ENCODE data around the gene MIPEP. TPM values are rescaled to one million over a fixed set of nuclear protein-coding genes. Genes with fewer than 3 reads are reported as not detected.

Gene MIPEP
- total RNA-seq, 1 donor from 2014 or later: 7.8 TPM

- H3K36me3 Mint-ChIP-seq (ENCODE audit: low read depth): no peaks in the 10 kb centered on the region
Observed at GRCh38 chr13:23842406-23842805, 46.8 kb downstream of the MIPEP start.

DNA sequence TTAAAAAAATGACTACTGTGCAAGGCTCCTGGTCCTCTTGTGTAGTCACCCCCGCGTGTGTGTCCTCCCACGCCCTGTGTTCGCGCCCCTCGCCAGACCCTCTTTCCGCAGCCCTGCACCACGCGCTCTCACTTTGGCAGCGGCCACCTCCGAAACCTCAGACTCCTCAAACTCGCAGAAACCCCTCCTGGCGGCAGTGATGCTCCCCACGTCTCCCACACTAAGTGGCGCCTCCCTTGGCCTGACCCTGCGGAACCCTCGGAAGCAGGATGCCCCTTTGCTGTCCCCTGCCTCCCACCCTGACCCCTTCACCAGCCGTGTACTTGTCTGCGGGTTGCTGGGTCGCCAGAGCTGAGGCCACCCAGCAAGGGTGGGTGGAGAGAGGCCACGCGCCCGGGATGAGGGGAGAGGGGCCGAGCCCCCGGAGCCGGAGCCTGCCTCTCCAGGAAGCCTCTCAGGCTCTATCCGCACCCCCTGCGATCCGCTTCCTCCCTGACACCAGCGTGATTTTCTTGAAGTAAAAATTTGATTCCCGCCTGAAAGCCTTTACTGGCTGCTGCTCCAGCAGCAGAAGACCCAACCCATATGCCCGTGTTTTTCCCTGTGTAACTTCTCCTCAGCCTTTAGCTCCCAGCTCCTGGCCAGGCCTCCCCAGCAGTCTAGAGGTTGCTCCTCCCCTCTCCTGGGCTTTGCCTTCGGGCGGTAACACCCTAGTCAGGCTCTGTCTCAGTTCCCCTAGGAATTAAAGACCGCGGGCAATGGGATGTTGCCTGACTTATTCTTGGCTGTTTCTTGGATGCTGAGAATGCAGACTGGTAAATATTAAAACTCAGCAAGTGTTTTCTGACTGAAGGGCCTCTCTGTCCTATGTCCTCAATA lies 55.2 kb downstream of the MIPEP start:
- Mint-ChIP-seq H3K36me3 (ENCODE audit: low read depth) (peaks cover 2% of the 10 kb centered on the region), H3K4me3 (no peak overlapping the region), H3K27me3 (ENCODE audit: insufficient read depth) (no peaks in the 10 kb centered on the region), H3K9me3 (no peaks in the 10 kb centered on the region), H3K4me1 (ENCODE audit: low read depth) (no peaks in the 10 kb centered on the region), H3K27ac (no peak overlapping the region)
- intact Hi-C loops (cut with micrococcal nuclease): no loop called here
- DNase-seq (ENCODE audit: low spot score): no peak

More at GRCh38 chr13:23842406-23842805, 46.8 kb downstream of the MIPEP start:
- no peak overlapping the region for H3K27ac Mint-ChIP-seq
- no peaks in the 10 kb centered on the region for H3K27me3 Mint-ChIP-seq (ENCODE audit: insufficient read depth)
- no peaks in the 10 kb centered on the region for H3K9me3 Mint-ChIP-seq
- intact Hi-C loops (cut with micrococcal nuclease): no loop called here
- H3K4me1 Mint-ChIP-seq (ENCODE audit: low read depth): peaks cover 8% of the 10 kb centered on the region
- no peak for DNase-seq (ENCODE audit: low spot score)
- H3K4me3 Mint-ChIP-seq: no peak overlapping the region

DNA sequence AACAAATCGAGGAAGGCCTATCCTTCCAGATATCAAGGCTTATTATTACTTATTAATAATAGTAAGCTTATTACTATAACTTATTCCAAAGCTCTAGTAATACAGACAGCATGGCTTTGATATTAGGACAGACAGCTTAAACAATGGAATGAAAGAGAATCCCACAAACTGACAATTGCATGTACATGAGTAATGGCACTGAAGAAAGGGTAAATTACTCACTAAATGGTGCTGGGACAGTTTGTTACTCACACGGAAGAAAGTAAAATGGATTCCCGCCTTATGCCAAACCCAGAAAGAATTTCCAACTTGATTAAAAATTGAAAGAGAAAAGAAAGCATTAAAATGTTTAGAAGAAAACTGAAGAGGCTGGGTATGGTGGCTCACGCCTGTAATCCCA lies 60.3 kb downstream of the MIPEP start:
- H3K27me3 Mint-ChIP-seq (ENCODE audit: insufficient read depth): no peaks in the 10 kb centered on the region
- H3K4me1 Mint-ChIP-seq (ENCODE audit: low read depth): no peaks in the 10 kb centered on the region
- no peak overlapping the region for H3K27ac Mint-ChIP-seq
- H3K9me3 Mint-ChIP-seq: no peaks in the 10 kb centered on the region
- H3K4me3 Mint-ChIP-seq: no peak overlapping the region
- H3K36me3 Mint-ChIP-seq (ENCODE audit: low read depth): no peaks in the 10 kb centered on the region
- no peak for DNase-seq (ENCODE audit: low spot score)
- intact Hi-C loops (cut with micrococcal nuclease): no loop called here

DNA sequence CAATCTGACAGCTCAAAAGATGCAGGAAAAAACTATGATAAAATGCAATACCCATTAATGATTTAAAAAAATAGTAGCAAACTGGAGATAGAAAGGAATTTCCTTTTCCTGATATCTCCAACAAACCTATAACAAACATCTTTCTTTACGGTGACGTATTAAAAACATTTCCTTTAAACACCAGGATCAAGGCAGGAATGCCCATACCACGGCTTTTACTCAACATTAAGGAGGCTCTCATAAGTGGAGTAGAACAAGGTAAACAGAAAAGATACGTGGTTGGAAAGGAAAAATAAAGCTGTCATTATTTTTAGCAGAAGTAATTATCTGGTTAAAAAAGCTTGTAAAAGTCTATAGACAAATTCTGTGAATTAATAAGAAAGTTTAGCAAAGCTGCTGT lies 61.1 kb downstream of the MIPEP start:
- no peaks in the 10 kb centered on the region for H3K4me1 Mint-ChIP-seq (ENCODE audit: low read depth)

GRCh38 chr13:23825179-23825578 lies 64.0 kb downstream of the MIPEP start:
- H3K27me3 Mint-ChIP-seq (ENCODE audit: insufficient read depth): no peaks in the 10 kb centered on the region
- no peak overlapping the region for H3K4me3 Mint-ChIP-seq
- no peak overlapping the region for H3K27ac Mint-ChIP-seq
- no peaks in the 10 kb centered on the region for H3K36me3 Mint-ChIP-seq (ENCODE audit: low read depth)
- no peaks in the 10 kb centered on the region for H3K9me3 Mint-ChIP-seq
- H3K4me1 Mint-ChIP-seq (ENCODE audit: low read depth): no peaks in the 10 kb centered on the region
- intact Hi-C loops (cut with micrococcal nuclease): no loop called here
- DNase-seq (ENCODE audit: low spot score): no peak

More for the DNA sequence above, 61.1 kb downstream of the MIPEP start:
- Mint-ChIP-seq H3K27ac (no peak overlapping the region), H3K4me3 (no peak overlapping the region), H3K36me3 (ENCODE audit: low read depth) (no peaks in the 10 kb centered on the region), H3K9me3 (no peaks in the 10 kb centered on the region), H3K27me3 (ENCODE audit: insufficient read depth) (no peaks in the 10 kb centered on the region)
- intact Hi-C loops (cut with micrococcal nuclease): no loop called here
- no peak for DNase-seq (ENCODE audit: low spot score)

GRCh38 chr13:23824371-23824770 lies 64.8 kb downstream of the MIPEP start:
- intact Hi-C loops (cut with micrococcal nuclease): no loop called here
- Mint-ChIP-seq H3K9me3 (no peaks in the 10 kb centered on the region), H3K4me1 (ENCODE audit: low read depth) (no peaks in the 10 kb centered on the region), H3K36me3 (ENCODE audit: low read depth) (no peaks in the 10 kb centered on the region), H3K27me3 (ENCODE audit: insufficient read depth) (no peaks in the 10 kb centered on the region), H3K27ac (no peak overlapping the region), H3K4me3 (no peak overlapping the region)
- no peak for DNase-seq (ENCODE audit: low spot score)

- intact Hi-C loops (cut with micrococcal nuclease): no loop called here
- H3K4me3 Mint-ChIP-seq: no peak overlapping the region
- H3K36me3 Mint-ChIP-seq (ENCODE audit: low read depth): no peaks in the 10 kb centered on the region
- no peaks in the 10 kb centered on the region for H3K9me3 Mint-ChIP-seq
- H3K27me3 Mint-ChIP-seq (ENCODE audit: insufficient read depth): no peaks in the 10 kb centered on the region
- no peak for DNase-seq (ENCODE audit: low spot score)
- H3K4me1 Mint-ChIP-seq (ENCODE audit: low read depth): no peaks in the 10 kb centered on the region
- H3K27ac Mint-ChIP-seq: no peak overlapping the region
Observed at GRCh38 chr13:23822252-23822824, 66.9 kb downstream of the MIPEP start.

DNA sequence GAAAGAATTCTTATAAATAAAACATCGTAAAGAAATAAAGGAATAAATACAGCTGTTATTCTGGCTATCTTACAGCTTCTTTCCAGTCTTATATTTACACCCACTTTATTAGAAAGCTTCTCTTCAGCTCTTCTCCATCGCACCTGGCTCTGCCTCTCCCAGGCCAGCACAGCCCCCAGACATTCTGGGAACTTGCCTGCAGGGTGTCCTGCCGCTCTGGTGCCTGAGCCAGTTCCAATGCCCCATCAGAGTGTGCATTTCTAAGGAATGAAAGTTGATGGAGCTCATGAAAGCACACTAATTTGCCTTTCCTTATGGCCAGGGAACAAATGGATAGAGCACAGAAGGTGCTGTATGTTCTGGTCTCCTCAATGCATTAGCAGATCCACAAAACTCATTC lies 68.7 kb downstream of the MIPEP start:
- H3K27ac Mint-ChIP-seq: no peak overlapping the region
- no peaks in the 10 kb centered on the region for H3K4me1 Mint-ChIP-seq (ENCODE audit: low read depth)
- H3K9me3 Mint-ChIP-seq: no peaks in the 10 kb centered on the region
- DNase-seq (ENCODE audit: low spot score): no peak
- no peaks in the 10 kb centered on the region for H3K27me3 Mint-ChIP-seq (ENCODE audit: insufficient read depth)
- no peak overlapping the region for H3K4me3 Mint-ChIP-seq
- intact Hi-C loops (cut with micrococcal nuclease): no loop called here
- H3K36me3 Mint-ChIP-seq (ENCODE audit: low read depth): no peaks in the 10 kb centered on the region

- Mint-ChIP-seq H3K9me3 (no peaks in the 10 kb centered on the region), H3K4me1 (ENCODE audit: low read depth) (no peaks in the 10 kb centered on the region), H3K27ac (no peak overlapping the region), H3K4me3 (no peak overlapping the region), H3K36me3 (ENCODE audit: low read depth) (no peaks in the 10 kb centered on the region), H3K27me3 (ENCODE audit: insufficient read depth) (no peaks in the 10 kb centered on the region)
- no peak for DNase-seq (ENCODE audit: low spot score)
- intact Hi-C loops (cut with micrococcal nuclease): no loop called here
Observed at GRCh38 chr13:23817830-23818229, 71.4 kb downstream of the MIPEP start.

DNA sequence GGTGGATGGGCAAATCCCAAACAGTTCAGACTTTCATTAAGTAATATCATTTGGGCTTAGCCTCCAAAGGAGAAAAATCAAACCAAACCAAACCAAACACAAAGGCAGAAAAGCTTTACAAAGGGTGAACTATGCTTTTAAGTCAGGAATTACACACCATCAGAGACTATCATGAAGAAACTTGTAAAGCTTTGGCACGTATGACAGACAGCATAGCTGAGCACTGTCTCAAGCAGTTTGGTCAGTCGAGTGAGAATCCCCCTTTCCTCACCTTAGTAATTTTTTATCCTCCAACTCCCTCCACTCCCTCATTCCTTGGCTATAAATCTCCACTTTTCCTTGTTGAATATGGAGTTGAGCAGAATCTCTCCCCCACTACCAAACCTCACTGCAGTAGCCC lies 72.1 kb downstream of the MIPEP start:
- Mint-ChIP-seq H3K27ac (no peak overlapping the region), H3K36me3 (ENCODE audit: low read depth) (no peaks in the 10 kb centered on the region), H3K27me3 (ENCODE audit: insufficient read depth) (no peaks in the 10 kb centered on the region), H3K9me3 (no peaks in the 10 kb centered on the region), H3K4me3 (no peak overlapping the region), H3K4me1 (ENCODE audit: low read depth) (no peaks in the 10 kb centered on the region)
- no peak for DNase-seq (ENCODE audit: low spot score)
- intact Hi-C loops (cut with micrococcal nuclease): no loop called here

DNA sequence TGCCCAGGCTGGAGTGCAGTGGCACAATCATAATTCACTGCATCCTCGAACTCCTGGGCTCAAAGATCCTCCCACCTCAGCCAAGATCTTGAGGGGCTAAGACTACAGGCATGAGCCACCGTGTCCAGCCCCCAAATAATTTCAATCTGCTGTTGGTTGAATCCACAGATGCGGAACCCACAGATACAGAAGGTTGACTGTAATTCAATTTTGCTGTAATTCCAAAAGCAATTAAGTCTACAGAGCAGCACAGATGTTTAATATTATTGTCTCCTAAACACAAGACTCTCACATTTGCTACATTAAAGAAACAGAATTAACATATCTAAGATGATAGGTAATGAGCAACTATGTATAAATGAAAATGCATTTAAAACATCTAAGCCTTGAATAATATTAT lies 75.6 kb downstream of the MIPEP start:
- intact Hi-C loops (cut with micrococcal nuclease): no loop called here
- Mint-ChIP-seq H3K27me3 (ENCODE audit: insufficient read depth) (no peaks in the 10 kb centered on the region), H3K9me3 (no peaks in the 10 kb centered on the region), H3K27ac (no peak overlapping the region), H3K4me1 (ENCODE audit: low read depth) (no peaks in the 10 kb centered on the region), H3K4me3 (no peak overlapping the region), H3K36me3 (ENCODE audit: low read depth) (no peaks in the 10 kb centered on the region)
- no peak for DNase-seq (ENCODE audit: low spot score)

- Mint-ChIP-seq H3K27ac (no peak overlapping the region), H3K9me3 (no peaks in the 10 kb centered on the region), H3K36me3 (ENCODE audit: low read depth) (no peaks in the 10 kb centered on the region), H3K27me3 (ENCODE audit: insufficient read depth) (no peaks in the 10 kb centered on the region), H3K4me3 (no peak overlapping the region), H3K4me1 (ENCODE audit: low read depth) (no peaks in the 10 kb centered on the region)
- intact Hi-C loops (cut with micrococcal nuclease): no loop called here
- no peak for DNase-seq (ENCODE audit: low spot score)
Observed at GRCh38 chr13:23811366-23812062, 77.7 kb downstream of the MIPEP start.

GRCh38 chr13:23810685-23811240 lies 78.4 kb downstream of the MIPEP start:
- Mint-ChIP-seq H3K27ac (no peak overlapping the region), H3K27me3 (ENCODE audit: insufficient read depth) (no peaks in the 10 kb centered on the region), H3K4me3 (no peak overlapping the region), H3K36me3 (ENCODE audit: low read depth) (no peaks in the 10 kb centered on the region), H3K4me1 (ENCODE audit: low read depth) (no peaks in the 10 kb centered on the region), H3K9me3 (no peaks in the 10 kb centered on the region)
- intact Hi-C loops (cut with micrococcal nuclease): no loop called here
- DNase-seq (ENCODE audit: low spot score): no peak
